ENCODE data around the gene SMYD3.

SMYD3 gene

GRCh38 chr1:246000638-246001015 lies 506.5 kb downstream of the SMYD3 start:
- H3K27me3 ChIP-seq (ENCODE audit: control insufficient read depth in 1 of 2, insufficient read depth in 2 of 2, low read length in 2 of 2) = no peaks in the 10 kb centered on the region
- H3K9me3 ChIP-seq (ENCODE audit: low read length) = no peaks in the 10 kb centered on the region
- H3K4me1 ChIP-seq (ENCODE audit: insufficient read depth, low read length) = peaks cover 11% of the 10 kb centered on the region
- H3K9ac ChIP-seq (ENCODE audit: low read length) = no peak overlapping the region
- no peak overlapping the region for H3K27ac ChIP-seq (ENCODE audit: low read depth, low read length)
- H3K36me3 ChIP-seq (ENCODE audit: insufficient read depth, low read length) = no peaks in the 10 kb centered on the region
- H3K4me3 ChIP-seq (ENCODE audit: low read depth in 1 of 2, low read length in 2 of 2) = no peak overlapping the region

GRCh38 chr1:245999697-246000637 lies 507.1 kb downstream of the SMYD3 start:
- no peaks in the 10 kb centered on the region for H3K9me3 ChIP-seq (ENCODE audit: low read length)
- H3K36me3 ChIP-seq (ENCODE audit: insufficient read depth, low read length) = no peaks in the 10 kb centered on the region
- peaks cover 6% of the 10 kb centered on the region for H3K4me1 ChIP-seq (ENCODE audit: insufficient read depth, low read length)
- H3K4me3 ChIP-seq (ENCODE audit: low read depth in 1 of 2, low read length in 2 of 2) = no peak overlapping the region
- H3K9ac ChIP-seq (ENCODE audit: low read length) = no peak overlapping the region
- H3K27ac ChIP-seq (ENCODE audit: low read depth, low read length) = no peak overlapping the region
- no peaks in the 10 kb centered on the region for H3K27me3 ChIP-seq (ENCODE audit: control insufficient read depth in 1 of 2, insufficient read depth in 2 of 2, low read length in 2 of 2)

- Histone ChIP-seq H3K4me1 (ENCODE audit: insufficient read depth, low read length) (no peaks in the 10 kb centered on the region), H3K9ac (ENCODE audit: low read length) (no peak overlapping the region), H3K36me3 (ENCODE audit: insufficient read depth, low read length) (no peaks in the 10 kb centered on the region), H3K4me3 (ENCODE audit: low read depth in 1 of 2, low read length in 2 of 2) (no peak overlapping the region), H3K27me3 (ENCODE audit: control insufficient read depth in 1 of 2, insufficient read depth in 2 of 2, low read length in 2 of 2) (no peaks in the 10 kb centered on the region), H3K9me3 (ENCODE audit: low read length) (no peaks in the 10 kb centered on the region), H3K27ac (ENCODE audit: low read depth, low read length) (no peak overlapping the region)
Measured at GRCh38 chr1:245997471-245998258, 509.4 kb downstream of the SMYD3 start.

GRCh38 chr1:245996811-245997210 lies 510.3 kb downstream of the SMYD3 start:
- Histone ChIP-seq H3K9me3 (ENCODE audit: low read length) (no peaks in the 10 kb centered on the region), H3K27me3 (ENCODE audit: control insufficient read depth in 1 of 2, insufficient read depth in 2 of 2, low read length in 2 of 2) (no peaks in the 10 kb centered on the region), H3K9ac (ENCODE audit: low read length) (no peak overlapping the region), H3K4me3 (ENCODE audit: low read depth in 1 of 2, low read length in 2 of 2) (no peak overlapping the region), H3K4me1 (ENCODE audit: insufficient read depth, low read length) (no peaks in the 10 kb centered on the region), H3K27ac (ENCODE audit: low read depth, low read length) (no peak overlapping the region), H3K36me3 (ENCODE audit: insufficient read depth, low read length) (no peaks in the 10 kb centered on the region)

- Histone ChIP-seq H3K27ac (ENCODE audit: low read depth, low read length) (no peak overlapping the region), H3K4me3 (ENCODE audit: low read depth in 1 of 2, low read length in 2 of 2) (no peak overlapping the region), H3K9ac (ENCODE audit: low read length) (no peak overlapping the region), H3K27me3 (ENCODE audit: control insufficient read depth in 1 of 2, insufficient read depth in 2 of 2, low read length in 2 of 2) (no peaks in the 10 kb centered on the region), H3K4me1 (ENCODE audit: insufficient read depth, low read length) (no peaks in the 10 kb centered on the region), H3K9me3 (ENCODE audit: low read length) (no peaks in the 10 kb centered on the region), H3K36me3 (ENCODE audit: insufficient read depth, low read length) (no peaks in the 10 kb centered on the region)
Measured at GRCh38 chr1:245995474-245995873, 511.6 kb downstream of the SMYD3 start.

GRCh38 chr1:245991266-245991665 lies 515.8 kb downstream of the SMYD3 start:
- H3K4me1 ChIP-seq (ENCODE audit: insufficient read depth, low read length) = peaks cover 7% of the 10 kb centered on the region
- no peaks in the 10 kb centered on the region for H3K36me3 ChIP-seq (ENCODE audit: insufficient read depth, low read length)
- no peak overlapping the region for H3K9ac ChIP-seq (ENCODE audit: low read length)
- H3K27me3 ChIP-seq (ENCODE audit: control insufficient read depth in 1 of 2, insufficient read depth in 2 of 2, low read length in 2 of 2) = no peaks in the 10 kb centered on the region
- H3K27ac ChIP-seq (ENCODE audit: low read depth, low read length) = no peak overlapping the region
- no peak overlapping the region for H3K4me3 ChIP-seq (ENCODE audit: low read depth in 1 of 2, low read length in 2 of 2)
- no peaks in the 10 kb centered on the region for H3K9me3 ChIP-seq (ENCODE audit: low read length)

GRCh38 chr1:245990315-245991022 lies 516.6 kb downstream of the SMYD3 start:
- H3K36me3 ChIP-seq (ENCODE audit: insufficient read depth, low read length) = no peaks in the 10 kb centered on the region
- H3K4me3 ChIP-seq (ENCODE audit: low read depth in 1 of 2, low read length in 2 of 2) = no peak overlapping the region
- no peak overlapping the region for H3K27ac ChIP-seq (ENCODE audit: low read depth, low read length)
- H3K9ac ChIP-seq (ENCODE audit: low read length) = no peak overlapping the region
- no peaks in the 10 kb centered on the region for H3K9me3 ChIP-seq (ENCODE audit: low read length)
- peaks cover 7% of the 10 kb centered on the region for H3K4me1 ChIP-seq (ENCODE audit: insufficient read depth, low read length)
- H3K27me3 ChIP-seq (ENCODE audit: control insufficient read depth in 1 of 2, insufficient read depth in 2 of 2, low read length in 2 of 2) = no peaks in the 10 kb centered on the region

- peaks cover 7% of the 10 kb centered on the region for H3K4me1 ChIP-seq (ENCODE audit: insufficient read depth, low read length)
- no peak overlapping the region for H3K9ac ChIP-seq (ENCODE audit: low read length)
- H3K36me3 ChIP-seq (ENCODE audit: insufficient read depth, low read length) = no peaks in the 10 kb centered on the region
- no peak overlapping the region for H3K27ac ChIP-seq (ENCODE audit: low read depth, low read length)
- H3K4me3 ChIP-seq (ENCODE audit: low read depth in 1 of 2, low read length in 2 of 2) = no peak overlapping the region
- no peaks in the 10 kb centered on the region for H3K27me3 ChIP-seq (ENCODE audit: control insufficient read depth in 1 of 2, insufficient read depth in 2 of 2, low read length in 2 of 2)
- H3K9me3 ChIP-seq (ENCODE audit: low read length) = no peaks in the 10 kb centered on the region
Measured at GRCh38 chr1:245988393-245989078, 518.5 kb downstream of the SMYD3 start.

GRCh38 chr1:245987997-245988392 lies 519.1 kb downstream of the SMYD3 start:
- no peak overlapping the region for H3K4me3 ChIP-seq (ENCODE audit: low read depth in 1 of 2, low read length in 2 of 2)
- no peaks in the 10 kb centered on the region for H3K27me3 ChIP-seq (ENCODE audit: control insufficient read depth in 1 of 2, insufficient read depth in 2 of 2, low read length in 2 of 2)
- H3K4me1 ChIP-seq (ENCODE audit: insufficient read depth, low read length) = peaks cover 7% of the 10 kb centered on the region
- no peaks in the 10 kb centered on the region for H3K9me3 ChIP-seq (ENCODE audit: low read length)
- no peak overlapping the region for H3K9ac ChIP-seq (ENCODE audit: low read length)
- no peaks in the 10 kb centered on the region for H3K36me3 ChIP-seq (ENCODE audit: insufficient read depth, low read length)
- no peak overlapping the region for H3K27ac ChIP-seq (ENCODE audit: low read depth, low read length)

- no peak overlapping the region for H3K4me3 ChIP-seq (ENCODE audit: low read depth in 1 of 2, low read length in 2 of 2)
- no peak overlapping the region for H3K27ac ChIP-seq (ENCODE audit: low read depth, low read length)
- H3K36me3 ChIP-seq (ENCODE audit: insufficient read depth, low read length) = no peaks in the 10 kb centered on the region
- no peaks in the 10 kb centered on the region for H3K9me3 ChIP-seq (ENCODE audit: low read length)
- H3K27me3 ChIP-seq (ENCODE audit: control insufficient read depth in 1 of 2, insufficient read depth in 2 of 2, low read length in 2 of 2) = no peaks in the 10 kb centered on the region
- peaks cover 7% of the 10 kb centered on the region for H3K4me1 ChIP-seq (ENCODE audit: insufficient read depth, low read length)
- H3K9ac ChIP-seq (ENCODE audit: low read length) = no peak overlapping the region
Measured at GRCh38 chr1:245987577-245987976, 519.5 kb downstream of the SMYD3 start.

GRCh38 chr1:245987219-245987545 lies 519.9 kb downstream of the SMYD3 start:
- Histone ChIP-seq H3K27ac (ENCODE audit: low read depth, low read length) (no peak overlapping the region), H3K9ac (ENCODE audit: low read length) (no peak overlapping the region), H3K9me3 (ENCODE audit: low read length) (no peaks in the 10 kb centered on the region), H3K4me3 (ENCODE audit: low read depth in 1 of 2, low read length in 2 of 2) (no peak overlapping the region), H3K36me3 (ENCODE audit: insufficient read depth, low read length) (no peaks in the 10 kb centered on the region), H3K27me3 (ENCODE audit: control insufficient read depth in 1 of 2, insufficient read depth in 2 of 2, low read length in 2 of 2) (no peaks in the 10 kb centered on the region), H3K4me1 (ENCODE audit: insufficient read depth, low read length) (peaks cover 7% of the 10 kb centered on the region)
